GM18520 (cell line): Measurements from ENCODE around the gene FILIP1L.
A peak's percentile ranks its signal among the peaks of the same experiment; 100 is the strongest.

Source experiments
- ATAC-seq: cut with Tn5 transposase; IDR thresholded peaks from one replicate; pipeline ENCODE4 v1.9.1; 2021; ENCODE audit not compliant: unreplicated experiment

Gene FILIP1L

DNA sequence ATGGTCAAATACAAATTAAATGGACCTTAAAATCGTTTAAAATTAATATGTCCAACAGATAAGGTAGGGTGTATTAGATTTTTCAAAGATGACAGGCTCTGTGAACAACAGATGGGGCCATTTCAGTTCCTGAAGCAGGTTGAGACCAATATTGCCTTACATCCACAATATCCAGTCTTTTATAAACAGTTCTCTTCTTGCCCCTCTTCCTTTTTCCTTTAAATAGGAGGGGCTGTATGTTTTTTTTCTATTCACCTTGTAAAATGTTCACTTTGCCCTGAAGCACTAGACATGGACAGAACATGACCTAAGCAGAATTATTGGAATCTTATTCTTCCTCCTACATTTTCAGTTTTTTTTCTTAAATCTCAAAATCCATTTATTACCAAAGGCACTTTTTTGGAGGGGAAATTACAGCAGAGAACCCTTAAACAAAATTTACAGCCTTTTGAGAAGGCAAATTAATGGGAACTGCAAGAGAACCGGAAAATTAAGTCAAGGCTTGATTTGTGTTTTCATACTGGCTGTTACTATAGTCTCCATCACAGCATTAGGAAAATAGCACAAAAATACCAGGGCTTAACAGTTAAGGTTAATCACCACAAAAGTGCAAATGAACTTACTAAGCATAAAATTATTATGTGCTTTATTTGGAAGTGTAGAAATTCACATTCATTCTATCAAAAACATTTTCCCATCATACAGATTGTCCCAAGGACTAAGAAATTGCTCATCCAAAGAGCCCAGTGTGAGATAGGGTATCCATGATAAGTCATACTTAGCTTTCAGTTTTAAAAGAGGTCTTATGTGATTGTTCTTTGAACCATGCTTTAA is 240.8 kb downstream of the FILIP1L start:
- no peak for ATAC-seq

GRCh38 chr3:99872923-99873254 is 241.4 kb downstream of the FILIP1L start:
- peak; percentile 68 for ATAC-seq

DNA sequence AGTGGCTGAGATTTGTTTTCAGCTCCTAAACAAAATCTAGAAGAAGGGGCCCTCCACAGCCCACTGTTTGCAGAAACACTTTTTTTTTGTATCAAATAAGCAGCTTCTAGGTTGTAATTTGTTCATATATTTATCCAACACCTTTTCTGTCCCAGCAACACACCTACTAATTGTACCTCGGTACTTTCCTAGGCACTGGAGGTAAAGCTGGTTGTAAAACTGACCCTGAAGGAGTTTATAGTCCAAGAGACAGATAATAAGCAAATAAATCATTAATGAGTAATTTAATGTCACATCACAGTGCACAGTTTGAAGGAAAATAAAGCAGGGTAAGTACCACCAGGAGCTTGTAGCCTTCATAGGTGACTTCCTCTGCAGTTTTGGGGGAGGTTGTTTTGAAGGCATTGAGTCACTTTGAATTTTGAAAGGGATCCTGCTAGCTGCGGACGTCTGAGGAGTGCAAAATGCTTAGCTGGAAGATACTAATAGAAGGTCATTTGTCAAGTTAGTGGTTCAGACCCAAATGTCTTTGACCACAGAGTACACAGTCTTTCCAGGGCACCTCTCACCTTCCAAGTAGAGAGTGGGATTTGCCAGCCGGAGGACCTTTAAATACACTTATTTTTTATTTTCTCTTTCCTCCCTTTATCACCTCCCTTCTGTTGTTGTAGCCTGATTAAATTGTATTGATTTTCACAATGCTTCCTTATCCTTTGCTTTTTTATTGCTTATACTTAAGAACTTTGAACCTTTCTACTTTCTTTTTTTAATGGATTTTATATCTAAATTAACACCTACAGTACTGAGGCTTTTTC is 242.9 kb downstream of the FILIP1L start:
- ATAC-seq, result no peak

- ATAC-seq, result no peak
These were observed 243.6 kb downstream of the FILIP1L start for GRCh38 chr3:99870712-99871111.

- ATAC-seq, result no peak
These were observed 244.7 kb downstream of the FILIP1L start for GRCh38 chr3:99869621-99870020.

DNA sequence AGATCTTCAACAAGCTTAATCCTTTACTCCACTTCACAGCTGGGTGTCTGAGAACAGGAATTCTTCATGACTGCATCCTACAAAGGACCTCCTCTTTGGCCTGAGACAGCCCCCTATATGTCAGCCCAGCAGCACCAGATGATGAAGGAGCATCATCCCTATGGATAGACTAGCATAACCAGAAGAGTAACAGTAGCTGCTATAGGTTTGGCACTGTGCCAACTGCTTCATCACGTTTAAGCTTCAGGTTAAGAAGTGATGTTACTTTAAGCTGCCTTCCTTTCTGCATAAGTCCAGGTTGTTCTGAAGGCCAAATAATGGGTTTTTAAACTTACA is 246.0 kb downstream of the FILIP1L start:
- no peak for ATAC-seq

- no peak for ATAC-seq
These were observed 246.5 kb downstream of the FILIP1L start for GRCh38 chr3:99867594-99868310.

- ATAC-seq, result no peak
These were observed 248.0 kb downstream of the FILIP1L start for GRCh38 chr3:99866261-99866761.

- ATAC-seq, result no peak
These were observed 249.0 kb downstream of the FILIP1L start for GRCh38 chr3:99865321-99865720.

DNA sequence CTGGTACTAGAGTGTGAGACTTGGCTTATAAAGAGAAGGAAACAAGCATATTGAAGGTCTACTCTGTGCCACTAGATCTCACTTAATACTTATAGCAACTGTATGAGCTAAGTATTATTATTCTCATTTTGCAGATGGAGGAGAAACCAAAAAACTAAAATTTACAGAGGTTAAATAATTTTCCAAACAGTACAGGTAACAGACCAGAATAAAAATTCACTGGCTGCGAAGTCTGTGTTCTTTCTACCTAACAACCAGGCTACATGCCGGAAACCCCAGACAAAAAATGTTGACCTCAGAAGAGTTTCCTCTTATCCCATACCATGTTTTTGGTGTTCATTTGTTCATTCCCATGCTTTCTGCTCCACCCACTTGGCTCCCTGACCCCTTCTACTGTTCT is 250.0 kb downstream of the FILIP1L start:
- ATAC-seq, result no peak

DNA sequence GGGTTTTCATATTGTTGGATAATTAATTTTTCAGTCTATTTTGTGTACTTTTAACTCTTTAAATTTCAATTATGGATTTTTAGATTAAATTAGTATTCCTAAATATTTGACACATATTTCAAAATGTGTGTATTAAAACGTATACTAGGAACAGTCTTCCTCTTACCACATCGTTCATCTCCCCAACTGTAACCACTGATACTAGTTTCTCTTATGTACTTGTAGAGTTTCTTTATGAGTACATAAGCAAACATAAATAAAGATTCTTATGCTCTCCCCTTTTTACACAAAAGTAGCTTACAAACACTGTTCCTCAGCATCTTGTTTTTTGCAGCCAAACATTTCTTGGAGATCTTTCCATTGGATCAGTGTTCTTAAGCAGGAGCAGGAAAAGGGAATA is 250.7 kb downstream of the FILIP1L start:
- ATAC-seq, result no peak

GRCh38 chr3:99863002-99863401 is 251.3 kb downstream of the FILIP1L start:
- ATAC-seq, result no peak

- no peak for ATAC-seq
These were observed 252.1 kb downstream of the FILIP1L start for GRCh38 chr3:99862208-99862607.

DNA sequence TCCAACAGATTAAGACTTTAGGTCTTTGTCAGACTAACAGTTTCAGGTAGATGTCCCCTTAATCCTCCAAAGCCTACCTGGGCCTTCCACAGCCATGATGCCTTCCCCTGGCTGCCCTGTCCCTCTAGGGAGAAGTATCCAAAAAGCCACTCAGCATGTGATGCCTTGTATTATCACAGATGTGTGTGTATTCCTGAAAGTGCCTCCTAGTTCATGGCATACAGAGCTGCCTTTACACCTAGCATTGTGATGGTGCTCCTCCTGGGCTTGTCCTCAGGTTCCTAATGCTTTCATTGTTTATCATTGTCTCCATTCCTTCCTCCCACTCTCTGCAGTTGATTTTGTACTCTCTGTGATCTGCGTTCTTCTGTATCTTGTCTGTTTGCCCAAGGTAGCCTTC is 253.1 kb downstream of the FILIP1L start:
- ATAC-seq, result no peak

GRCh38 chr3:99859825-99860224 is 254.5 kb downstream of the FILIP1L start:
- ATAC-seq, result no peak

GRCh38 chr3:99858469-99858868 is 255.8 kb downstream of the FILIP1L start:
- no peak for ATAC-seq

DNA sequence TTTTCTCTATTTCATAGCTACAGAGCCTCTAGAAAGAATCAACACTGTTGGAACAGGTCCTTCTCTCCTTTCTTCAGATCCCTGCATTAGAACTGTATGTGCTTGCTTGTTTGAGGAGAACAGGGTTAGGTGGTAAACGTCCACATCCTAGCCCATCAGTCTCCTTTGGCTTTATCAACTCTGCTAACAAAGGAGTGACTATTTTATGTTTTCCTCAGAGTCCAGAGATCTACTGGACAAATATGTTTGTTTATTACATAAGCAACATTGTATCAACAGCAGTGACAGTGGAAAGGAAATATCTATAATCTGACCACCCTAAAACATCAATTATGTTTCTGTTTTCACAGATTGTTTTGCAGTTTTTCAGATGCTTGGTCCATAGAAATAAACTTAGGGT is 257.0 kb downstream of the FILIP1L start:
- no peak for ATAC-seq

DNA sequence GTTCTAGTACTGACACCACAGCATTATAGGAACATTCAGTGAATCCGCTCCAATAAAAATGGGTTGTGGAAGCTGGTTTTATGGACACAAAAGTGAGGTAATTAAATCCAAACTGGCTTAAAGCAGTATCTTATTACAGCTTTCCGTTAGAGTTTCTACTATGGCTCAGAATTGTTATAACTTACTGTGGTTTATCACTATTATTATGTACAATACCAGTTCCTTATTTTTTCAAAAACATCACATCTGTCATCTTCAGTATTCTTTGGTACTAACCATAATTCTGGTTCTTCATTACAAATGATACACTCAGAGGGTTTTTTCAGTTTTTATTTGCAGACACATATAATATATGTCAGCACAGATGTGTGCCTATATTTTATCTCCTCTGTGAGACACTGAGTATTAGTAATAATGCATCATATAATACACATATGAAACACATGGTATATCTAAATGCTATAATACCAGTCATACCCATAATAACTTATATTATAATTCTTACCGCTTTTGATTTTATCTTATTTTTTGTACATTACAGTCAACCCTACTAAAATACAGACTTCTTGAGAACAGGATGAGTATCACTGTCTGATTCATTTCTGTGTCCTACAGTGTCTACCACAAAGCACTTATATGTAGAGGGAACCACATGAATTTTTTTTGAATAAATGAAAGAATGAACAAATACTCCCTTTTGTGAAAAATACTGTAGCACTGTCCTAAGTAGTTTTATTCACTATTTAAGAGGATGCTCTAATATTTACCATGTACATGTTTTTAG is 257.7 kb downstream of the FILIP1L start:
- no peak for ATAC-seq

DNA sequence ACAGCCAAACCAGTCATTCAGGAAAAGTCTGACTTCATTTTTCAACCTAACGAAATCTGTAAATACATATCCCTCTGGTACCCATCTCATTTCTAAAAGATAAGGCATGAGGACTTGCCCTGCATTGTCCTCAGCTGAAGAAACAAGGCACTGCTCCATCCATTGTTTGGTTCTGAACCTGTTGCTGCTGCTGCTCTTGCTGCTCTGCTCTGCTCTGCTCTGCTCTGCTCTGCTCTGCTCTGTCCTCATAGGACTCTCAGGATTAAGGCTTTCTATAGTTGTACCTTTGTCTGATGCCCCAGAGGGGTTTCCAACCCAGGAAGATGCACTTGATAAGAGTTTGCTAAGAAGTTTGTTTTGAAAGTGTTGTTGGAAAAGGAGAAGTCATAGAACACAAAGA is 258.4 kb downstream of the FILIP1L start:
- ATAC-seq, result no peak

GRCh38 chr3:99854756-99855298 is 259.5 kb downstream of the FILIP1L start:
- no peak for ATAC-seq

DNA sequence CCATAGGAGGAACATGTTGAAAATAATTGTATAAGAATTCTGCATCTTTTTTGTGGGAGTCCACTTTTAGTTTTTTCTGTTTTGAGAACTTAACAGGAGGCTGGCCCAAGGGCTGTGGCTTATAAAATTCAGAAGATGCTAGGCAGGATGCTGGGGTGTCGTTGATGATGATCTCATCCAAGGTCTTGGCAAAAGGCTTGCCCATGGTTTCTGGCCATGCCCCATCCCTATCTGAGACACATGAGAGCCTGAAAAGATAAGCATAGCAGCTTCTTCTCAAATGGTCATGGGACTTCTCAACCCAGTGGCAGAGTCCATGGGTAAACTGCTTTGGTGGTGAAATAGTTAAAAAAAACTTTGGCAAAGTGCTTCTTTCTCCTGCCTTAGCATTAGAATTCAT is 261.4 kb downstream of the FILIP1L start:
- no peak for ATAC-seq
